ENCODE measurements around the gene LPA.

GRCh38 chr6:160659562-160659961, 4.5 kb downstream of the LPA start:
- TF ChIP-seq, protein P1, sequence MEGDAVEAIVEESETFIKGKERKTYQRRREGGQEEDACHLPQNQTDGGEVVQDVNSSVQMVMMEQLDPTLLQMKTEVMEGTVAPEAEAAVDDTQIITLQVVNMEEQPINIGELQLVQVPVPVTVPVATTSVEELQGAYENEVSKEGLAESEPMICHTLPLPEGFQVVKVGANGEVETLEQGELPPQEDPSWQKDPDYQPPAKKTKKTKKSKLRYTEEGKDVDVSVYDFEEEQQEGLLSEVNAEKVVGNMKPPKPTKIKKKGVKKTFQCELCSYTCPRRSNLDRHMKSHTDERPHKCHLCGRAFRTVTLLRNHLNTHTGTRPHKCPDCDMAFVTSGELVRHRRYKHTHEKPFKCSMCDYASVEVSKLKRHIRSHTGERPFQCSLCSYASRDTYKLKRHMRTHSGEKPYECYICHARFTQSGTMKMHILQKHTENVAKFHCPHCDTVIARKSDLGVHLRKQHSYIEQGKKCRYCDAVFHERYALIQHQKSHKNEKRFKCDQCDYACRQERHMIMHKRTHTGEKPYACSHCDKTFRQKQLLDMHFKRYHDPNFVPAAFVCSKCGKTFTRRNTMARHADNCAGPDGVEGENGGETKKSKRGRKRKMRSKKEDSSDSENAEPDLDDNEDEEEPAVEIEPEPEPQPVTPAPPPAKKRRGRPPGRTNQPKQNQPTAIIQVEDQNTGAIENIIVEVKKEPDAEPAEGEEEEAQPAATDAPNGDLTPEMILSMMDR (conservative IDR thresholded peaks at IDR 0.05 in 1 of 2, IDR thresholded peaks at IDR 0.05 in 1 of 2; ENCODE audit: extremely low read depth in 1 of 2, insufficient read depth in 1 of 2, low read depth in 1 of 2, low read length in 2 of 2), result no peak
- TF ChIP-seq EZH2 (IDR thresholded peaks at IDR 0.05; ENCODE audit: borderline replicate concordance, low read length), result no peak
